KMS-11 (cell line): ENCODE measurements around the gene HOXC9.

Experiments used
- H2AFZ ChIP-seq: fragments of 200-600 bp; sonication (generic); 2 replicates; pipeline ENCODE4 v1.6.1; 2016; ENCODE audit warnings: antibody characterized with exemption, mixed run types, low read depth
- H3K27ac ChIP-seq: fragments of 200-600 bp; sonication (generic); 2 replicates; pipeline ENCODE4 v1.6.1; 2016; ENCODE audit warnings: mild to moderate bottlenecking, mixed run types
- H3K27me3 ChIP-seq: fragments of 200-600 bp; sonication (generic); 2 replicates; pipeline ENCODE4 v1.6.1; 2017; ENCODE audit warnings: mild to moderate bottlenecking, low read depth, mixed run types, moderate library complexity; ENCODE audit not compliant: insufficient read depth
- H3K36me3 ChIP-seq: fragments of 200-600 bp; sonication (generic); 2 replicates; pipeline ENCODE4 v1.6.1; 2017; ENCODE audit warnings: mild to moderate bottlenecking, mixed run types; ENCODE audit not compliant: insufficient read depth
- H3K4me1 ChIP-seq: fragments of 200-600 bp; sonication (generic); 2 replicates; pipeline ENCODE4 v1.6.1; 2016; ENCODE audit warnings: mild to moderate bottlenecking, low read depth, mixed run types; ENCODE audit not compliant: poor library complexity, severe bottlenecking
- H3K4me2 ChIP-seq: fragments of 200-600 bp; sonication (generic); 2 replicates; pipeline ENCODE4 v1.7.0; 2016; ENCODE audit warnings: mild to moderate bottlenecking, mixed run types
- H3K4me3 ChIP-seq: fragments of 200-600 bp; sonication (generic); IDR thresholded peaks from 2 replicates; pipeline ENCODE4 v1.6.1; 2017; ENCODE audit warnings: low read depth, low read length, mixed read lengths; ENCODE audit not compliant: insufficient read depth
- H3K79me2 ChIP-seq: fragments of 200-600 bp; sonication (generic); 2 replicates; pipeline ENCODE4 v1.6.1; 2016; ENCODE audit warnings: low read depth, mixed run types; ENCODE audit not compliant: insufficient read depth
- H3K9ac ChIP-seq: fragments of 200-600 bp; sonication (generic); 2 replicates; pipeline ENCODE4 v1.6.1; 2016; ENCODE audit warnings: mild to moderate bottlenecking, mixed run types
- H4K20me1 ChIP-seq: fragments of 200-600 bp; sonication (generic); 2 replicates; pipeline ENCODE4 v1.6.1; 2016; ENCODE audit warnings: mild to moderate bottlenecking, mixed run types; ENCODE audit not compliant: insufficient read depth
- CTCF ChIP-seq: fragments of 200-600 bp; sonication (generic); conservative IDR thresholded peaks from 2 replicates; pipeline ENCODE4 v1.6.1; 2017; ENCODE audit warnings: low read depth, mild to moderate bottlenecking, antibody characterized with exemption, low read length, moderate library complexity, mixed read lengths

Gene HOXC9

GRCh38 chr12:54052438-54053002 lies 52.6 kb downstream of the HOXC9 start:
- peak overlapping the region; percentile 8; the same call in 1 of the 2 replicates for H2AFZ ChIP-seq
- H3K9ac ChIP-seq, result no peak overlapping the region
- peaks cover 87% of the 10 kb centered on the region for H3K27me3 ChIP-seq
- no peaks in the 10 kb centered on the region for H4K20me1 ChIP-seq
- no peak overlapping the region for H3K4me2 ChIP-seq
- no peaks in the 10 kb centered on the region for H3K4me1 ChIP-seq
- no peaks in the 10 kb centered on the region for H3K79me2 ChIP-seq
- H3K27ac ChIP-seq, result no peak overlapping the region
- no peaks in the 10 kb centered on the region for H3K36me3 ChIP-seq
- no peak overlapping the region for H3K4me3 ChIP-seq
- no peak for TF ChIP-seq CTCF
